GM12878 (cell line): ENCODE results near the gene RNU6-1. TPM values are rescaled to one million over a fixed set of nuclear protein-coding genes. Genes with fewer than 3 reads are reported as not detected.

Source experiments
- ATAC-seq: fragments of 200-7000 bp; cut with Tn5 transposase; 3 replicates; pipeline ENCODE4 v1.9.1; 2020; ENCODE audit warnings: mild to moderate bottlenecking, moderate library complexity
- BruUV-seq: library from RNA; stranded (reverse); fragments of 400-500 nt; replicated peaks from 2 replicates; lab custom pipeline; 2021; lab: Mats Ljungman, UMichigan
- CTCF ChIA-PET: fragments of 300-600 bp; sonication (Branson Sonifier 250); formaldehyde crosslinking; extraction: SDS; loops from one replicate; lab custom pipeline; 2021; ENCODE audit warnings: inconsistent platforms; lab: Yijun Ruan, JAX
- POLR2A ChIA-PET: fragments of 350-600 bp; formaldehyde crosslinking; extraction: SDS; loops from one replicate; lab custom pipeline; 2021; ENCODE audit warnings: inconsistent platforms; lab: Charles Lee
- RAD21 ChIA-PET: fragments of 300-600 bp; sonication (Branson Sonifier 250); formaldehyde crosslinking; loops from one replicate; lab custom pipeline; 2023; ENCODE audit warnings: antibody characterized with exemption; ENCODE audit not compliant: unreplicated experiment; lab: Charles Lee
- SMC1A ChIA-PET: fragments of 300-600 bp; sonication (Branson Sonifier 250); formaldehyde crosslinking; loops from one replicate; lab custom pipeline; 2023; ENCODE audit not compliant: unreplicated experiment, uncharacterized antibody; lab: Charles Lee
- DNase-seq: peaks from one replicate; pipeline ENCODE4 v3.0.0-alpha.2; 2011; ENCODE audit warnings: low read depth, low spot score
- FAIRE-seq: peaks from 3 replicates; lab custom pipeline; 2011; peaks lifted over from hg19 to GRCh38; lab: Jason Lieb, UNC
- H2AFZ ChIP-seq: 2 replicates; pipeline ENCODE4 v1.6.0; 2011; ENCODE audit warnings: low read depth, low read length, control low read depth; ENCODE audit not compliant: control insufficient read depth
- H3K27ac ChIP-seq: 2 replicates; pipeline ENCODE4 v1.5.1; 2011; ENCODE audit warnings: control low read depth; ENCODE audit not compliant: control insufficient read depth, insufficient read depth
- H3K27me3 ChIP-seq, 2 experiments: replicated peaks in 1 of 2; 2 replicates each; pipeline versions ENCODE4 v1.6.0 to v1.6.1; 2011; ENCODE audit warnings: low read length in 1 of 2; ENCODE audit not compliant: control insufficient read depth in 2 of 2, insufficient read depth in 2 of 2
- H3K36me3 ChIP-seq, 2 experiments: 2 replicates each; pipeline ENCODE4 v1.5.1; 2011; ENCODE audit warnings: low read length in 1 of 2; ENCODE audit not compliant: control insufficient read depth in 2 of 2, insufficient read depth in 2 of 2
- H3K4me1 ChIP-seq: 2 replicates; pipeline ENCODE4 v1.6.1; 2011; ENCODE audit warnings: mild to moderate bottlenecking, low read length, moderate library complexity, mixed read lengths; ENCODE audit not compliant: control insufficient read depth, insufficient read depth
- H3K4me2 ChIP-seq: 2 replicates; pipeline ENCODE4 v1.6.0; 2011; ENCODE audit warnings: control low read depth; ENCODE audit not compliant: control insufficient read depth, insufficient read depth
- H3K4me3 ChIP-seq: fragments of 200-600 bp; sonication (generic); 2 replicates; pipeline ENCODE4 v1.5.1; 2016
- H3K79me2 ChIP-seq: 2 replicates; pipeline ENCODE4 v1.6.0; 2011; ENCODE audit warnings: low read length; ENCODE audit not compliant: control insufficient read depth, insufficient read depth
- H3K9ac ChIP-seq: 2 replicates; pipeline ENCODE4 v1.8.0; 2011; ENCODE audit warnings: low read length, control low read depth, mixed read lengths; ENCODE audit not compliant: control insufficient read depth, insufficient read depth
- H3K9me3 ChIP-seq: replicated peaks from 3 replicates; pipeline ENCODE4 v1.5.1; 2011; ENCODE audit warnings: mild to moderate bottlenecking, low read length; ENCODE audit not compliant: control insufficient read depth, insufficient read depth
- H4K20me1 ChIP-seq: 2 replicates; pipeline ENCODE4 v1.6.0; 2011; ENCODE audit not compliant: control insufficient read depth, insufficient read depth
- BACH1 ChIP-seq: fragments of 450-650 bp; IDR thresholded peaks from 2 replicates; pipeline ENCODE4 v1.6.1; 2017; ENCODE audit warnings: mild to moderate bottlenecking, borderline replicate concordance
- ZNF207 ChIP-seq: fragments of 450-650 bp; IDR thresholded peaks from 2 replicates; pipeline ENCODE4 v1.6.1; 2014; ENCODE audit warnings: antibody characterized with exemption, mild to moderate bottlenecking, borderline replicate concordance
- WGBS: methylation state at CpG from one replicate; pipeline ENCODE4 v1.1.6; 2016; ENCODE audit warnings: low lambda C conversion rate; ENCODE audit not compliant: insufficient replicate concordance, insufficient coverage; ENCODE audit errors: missing lambda C conversion rate; 5-methylcytosine and 5-hydroxymethylcytosine counted together
- in situ Hi-C: fragments of 300-500 bp; cut with MboI; formaldehyde crosslinking; loops from 9 replicates; pipeline ENCODE4 v1.14.3; 2018; ENCODE audit warnings: mixed read lengths
- intact Hi-C: fragments of 100-400 bp; cut with micrococcal nuclease; formaldehyde crosslinking; loops from one replicate; pipeline ENCODE4 v1.14.2; 2022; ENCODE audit not compliant: unreplicated experiment
- polyA plus RNA-seq, 11 experiments: library from polyadenylated mRNA; depleted of rRNA in 4 of 11; unstranded in 6 of 11; stranded (reverse) in 5 of 11; fragments of >200 nt; fragmentation: Nextera tagmentation in 4 of 11; fragmentation: Illumina TruSeq in 1 of 11; extraction: Ambion mirVana in 4 of 11; extraction: Trizol in 1 of 11; gene quantifications; 1 replicate in 1 of 11; 2 replicates in 10 of 11; pipeline versions ENCODE4 v1.2.1 to v1.2.3, GENCODE V29; 2011 to 2016; ENCODE audit warnings: inconsistent platforms in 2 of 11, missing spikeins in 2 of 11, low read depth in 1 of 11
- total RNA-seq, 4 experiments: library from RNA; depleted of rRNA in 3 of 4; stranded (reverse); fragments of >200 nt in 3 of 4; fragmentation: Illumina TruSeq in 1 of 4; extraction: Trizol in 1 of 4; gene quantifications; 2 replicates each; pipeline versions ENCODE4 v1.2.1 to v1.2.3, GENCODE V29; 2013 to 2021
- TF ChIP-seq, protein P1 (sequence below): fragments of 450-650 bp; IDR thresholded peaks from 2 replicates; pipeline ENCODE4 v1.6.1; 2018; ENCODE audit warnings: mild to moderate bottlenecking, low read depth, moderate library complexity; ENCODE audit not compliant: partially characterized antibody
- TF ChIP-seq, protein P2 (sequence below): fragments of 450-650 bp; IDR thresholded peaks from 2 replicates; pipeline ENCODE4 v1.6.1; 2017; ENCODE audit warnings: mild to moderate bottlenecking

Gene RNU6-1
- total and polyA plus RNA-seq, 10 of the 15 experiments (the other 5 are each of a cell fraction or from before 2014, with no cell fraction given): not detected

DNA sequence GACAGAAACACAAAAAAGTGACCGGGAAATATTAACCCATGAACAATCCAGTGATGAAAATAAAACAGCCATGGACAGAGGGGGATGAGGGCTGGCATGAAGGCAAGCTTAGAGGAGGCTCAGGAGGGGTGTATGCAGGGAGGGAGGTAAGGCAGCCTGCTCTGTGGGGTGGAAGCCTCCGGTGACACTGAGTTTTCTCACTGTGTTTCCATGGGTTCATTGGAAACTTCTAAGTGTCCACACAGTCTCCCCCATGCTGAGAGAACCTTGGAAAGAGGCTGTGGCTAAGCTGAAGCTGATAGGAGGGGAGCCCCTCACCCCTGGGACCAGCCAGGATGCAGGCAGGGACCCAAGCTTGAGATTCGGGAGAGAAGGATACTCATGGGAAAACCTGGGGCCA is 21.4 kb downstream of the RNU6-1 start:
- 86% methylated on average over 3 of the region's 3 CpGs for WGBS
- no peak overlapping the region for H3K27ac ChIP-seq
- FAIRE-seq: no peak
- no peak overlapping the region for H2AFZ ChIP-seq
- in situ Hi-C loops (no loop called here), intact Hi-C loops (no loop called here)
- H3K9me3 ChIP-seq: no peaks in the 10 kb centered on the region; the same call in 2 of the 3 replicates
- TF ChIP-seq BACH1: no peak
- TF ChIP-seq ZNF207: no peak
- TF ChIP-seq, protein P1, sequence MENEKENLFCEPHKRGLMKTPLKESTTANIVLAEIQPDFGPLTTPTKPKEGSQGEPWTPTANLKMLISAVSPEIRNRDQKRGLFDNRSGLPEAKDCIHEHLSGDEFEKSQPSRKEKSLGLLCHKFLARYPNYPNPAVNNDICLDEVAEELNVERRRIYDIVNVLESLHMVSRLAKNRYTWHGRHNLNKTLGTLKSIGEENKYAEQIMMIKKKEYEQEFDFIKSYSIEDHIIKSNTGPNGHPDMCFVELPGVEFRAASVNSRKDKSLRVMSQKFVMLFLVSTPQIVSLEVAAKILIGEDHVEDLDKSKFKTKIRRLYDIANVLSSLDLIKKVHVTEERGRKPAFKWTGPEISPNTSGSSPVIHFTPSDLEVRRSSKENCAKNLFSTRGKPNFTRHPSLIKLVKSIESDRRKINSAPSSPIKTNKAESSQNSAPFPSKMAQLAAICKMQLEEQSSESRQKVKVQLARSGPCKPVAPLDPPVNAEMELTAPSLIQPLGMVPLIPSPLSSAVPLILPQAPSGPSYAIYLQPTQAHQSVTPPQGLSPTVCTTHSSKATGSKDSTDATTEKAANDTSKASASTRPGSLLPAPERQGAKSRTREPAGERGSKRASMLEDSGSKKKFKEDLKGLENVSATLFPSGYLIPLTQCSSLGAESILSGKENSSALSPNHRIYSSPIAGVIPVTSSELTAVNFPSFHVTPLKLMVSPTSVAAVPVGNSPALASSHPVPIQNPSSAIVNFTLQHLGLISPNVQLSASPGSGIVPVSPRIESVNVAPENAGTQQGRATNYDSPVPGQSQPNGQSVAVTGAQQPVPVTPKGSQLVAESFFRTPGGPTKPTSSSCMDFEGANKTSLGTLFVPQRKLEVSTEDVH: no peak
- TF ChIP-seq, protein P2, sequence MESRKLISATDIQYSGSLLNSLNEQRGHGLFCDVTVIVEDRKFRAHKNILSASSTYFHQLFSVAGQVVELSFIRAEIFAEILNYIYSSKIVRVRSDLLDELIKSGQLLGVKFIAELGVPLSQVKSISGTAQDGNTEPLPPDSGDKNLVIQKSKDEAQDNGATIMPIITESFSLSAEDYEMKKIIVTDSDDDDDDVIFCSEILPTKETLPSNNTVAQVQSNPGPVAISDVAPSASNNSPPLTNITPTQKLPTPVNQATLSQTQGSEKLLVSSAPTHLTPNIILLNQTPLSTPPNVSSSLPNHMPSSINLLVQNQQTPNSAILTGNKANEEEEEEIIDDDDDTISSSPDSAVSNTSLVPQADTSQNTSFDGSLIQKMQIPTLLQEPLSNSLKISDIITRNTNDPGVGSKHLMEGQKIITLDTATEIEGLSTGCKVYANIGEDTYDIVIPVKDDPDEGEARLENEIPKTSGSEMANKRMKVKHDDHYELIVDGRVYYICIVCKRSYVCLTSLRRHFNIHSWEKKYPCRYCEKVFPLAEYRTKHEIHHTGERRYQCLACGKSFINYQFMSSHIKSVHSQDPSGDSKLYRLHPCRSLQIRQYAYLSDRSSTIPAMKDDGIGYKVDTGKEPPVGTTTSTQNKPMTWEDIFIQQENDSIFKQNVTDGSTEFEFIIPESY: no peak
- H4K20me1 ChIP-seq: no peaks in the 10 kb centered on the region
- POLR2A ChIA-PET: interaction anchor here (0.6 kb wide), 1 partner anchor 97 kb away, joined by 4 read pairs; no protein-coding TSS in a partner anchor
- no peak for ATAC-seq
- H3K9ac ChIP-seq: no peak overlapping the region
- peaks cover 13 to 16% of the 10 kb centered on the region in 2 experiments for H3K27me3 ChIP-seq
- RAD21 ChIA-PET: no interaction called here
- H3K36me3 ChIP-seq: no peaks in the 10 kb centered on the region
- H3K4me2 ChIP-seq: no peak overlapping the region
- no peaks in the 10 kb centered on the region for H3K79me2 ChIP-seq
- SMC1A ChIA-PET: interaction anchor here (1.2 to 2.0 kb wide), 2 partner anchors 32 to 34 kb away, joined by 3 to 4 read pairs; no protein-coding TSS in a partner anchor
- no peak for DNase-seq
- BruUV-seq: no TSS peak
- no peak overlapping the region for H3K4me3 ChIP-seq
- H3K4me1 ChIP-seq: no peaks in the 10 kb centered on the region
- CTCF ChIA-PET: interaction anchor here (0.8 to 1.1 kb wide), 3 partner anchors 14 to 362 kb away, joined by 3 read pairs; no protein-coding TSS in a partner anchor
